BJ (cell line): ENCODE data around the gene GPX2. TPM values are rescaled to one million over a fixed set of nuclear protein-coding genes. Genes with fewer than 3 reads are reported as not detected.

Experiments
- CTCF ChIA-PET: fragments of 350-600 bp; formaldehyde crosslinking; extraction: SDS; loops from one replicate; lab custom pipeline; 2021; ENCODE audit warnings: antibody characterized with exemption, inconsistent platforms; lab: Yijun Ruan, JAX
- POLR2A ChIA-PET: fragments of 300-600 bp; sonication (Branson Sonifier 250); formaldehyde crosslinking; extraction: SDS; loops from one replicate; lab custom pipeline; 2021; ENCODE audit warnings: antibody characterized with exemption; lab: Charles Lee
- DNase-seq: peaks from one replicate; pipeline ENCODE4 v3.0.0-alpha.2; 2011; ENCODE audit warnings: low read depth
- H3K27me3 ChIP-seq: 2 replicates; pipeline ENCODE4 v1.6.0; 2011; ENCODE audit warnings: low read length; ENCODE audit not compliant: control insufficient read depth, insufficient read depth
- H3K36me3 ChIP-seq: 2 replicates; pipeline ENCODE4 v1.5.1; 2011; ENCODE audit warnings: low read length; ENCODE audit not compliant: control insufficient read depth, insufficient read depth
- H3K4me3 ChIP-seq: 2 replicates; pipeline ENCODE4 v1.5.1; 2011; ENCODE audit warnings: low read depth, mild to moderate bottlenecking, control low read depth, low read length
- polyA plus RNA-seq: library from polyadenylated mRNA; depleted of rRNA; stranded (reverse); fragments of >200 nt; gene quantifications from 2 replicates; pipeline ENCODE4 v1.2.3, GENCODE V29; 2011
- TF ChIP-seq, protein P1 (sequence below): IDR thresholded peaks from 2 replicates; pipeline ENCODE4 v1.5.1; 2011; ENCODE audit warnings: low read depth, mild to moderate bottlenecking, control low read depth, inconsistent platforms, low read length, moderate library complexity; ENCODE audit not compliant: insufficient read depth

Gene GPX2
- polyA plus RNA-seq, 1 experiment, result 0.15 TPM

DNA sequence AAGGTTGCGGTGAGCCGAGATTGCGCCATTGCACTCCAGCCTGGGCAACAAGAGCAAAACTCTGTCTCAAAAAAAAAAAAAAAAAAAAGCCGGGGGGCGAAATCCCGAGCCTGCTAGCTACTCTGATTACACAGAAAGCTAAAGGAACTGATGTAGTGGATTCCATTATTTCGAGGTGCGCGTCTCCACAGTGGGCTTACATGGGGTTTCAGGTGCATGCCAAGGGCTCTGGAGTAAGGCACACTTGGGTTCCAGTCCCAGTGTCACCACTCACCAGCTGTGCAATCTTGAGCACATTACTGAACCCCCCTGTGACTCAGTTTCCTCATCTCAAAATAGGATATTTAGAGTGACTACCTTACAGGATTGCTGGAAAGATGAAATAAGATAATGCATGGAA lies 31.3 kb upstream of the GPX2 start:
- TF ChIP-seq, protein P1, sequence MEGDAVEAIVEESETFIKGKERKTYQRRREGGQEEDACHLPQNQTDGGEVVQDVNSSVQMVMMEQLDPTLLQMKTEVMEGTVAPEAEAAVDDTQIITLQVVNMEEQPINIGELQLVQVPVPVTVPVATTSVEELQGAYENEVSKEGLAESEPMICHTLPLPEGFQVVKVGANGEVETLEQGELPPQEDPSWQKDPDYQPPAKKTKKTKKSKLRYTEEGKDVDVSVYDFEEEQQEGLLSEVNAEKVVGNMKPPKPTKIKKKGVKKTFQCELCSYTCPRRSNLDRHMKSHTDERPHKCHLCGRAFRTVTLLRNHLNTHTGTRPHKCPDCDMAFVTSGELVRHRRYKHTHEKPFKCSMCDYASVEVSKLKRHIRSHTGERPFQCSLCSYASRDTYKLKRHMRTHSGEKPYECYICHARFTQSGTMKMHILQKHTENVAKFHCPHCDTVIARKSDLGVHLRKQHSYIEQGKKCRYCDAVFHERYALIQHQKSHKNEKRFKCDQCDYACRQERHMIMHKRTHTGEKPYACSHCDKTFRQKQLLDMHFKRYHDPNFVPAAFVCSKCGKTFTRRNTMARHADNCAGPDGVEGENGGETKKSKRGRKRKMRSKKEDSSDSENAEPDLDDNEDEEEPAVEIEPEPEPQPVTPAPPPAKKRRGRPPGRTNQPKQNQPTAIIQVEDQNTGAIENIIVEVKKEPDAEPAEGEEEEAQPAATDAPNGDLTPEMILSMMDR, result no peak
- H3K36me3 ChIP-seq, result no peaks in the 10 kb centered on the region
- peaks cover 4% of the 10 kb centered on the region for H3K27me3 ChIP-seq
- no peak for DNase-seq
- CTCF ChIA-PET, result interaction anchor here (2.8 kb wide), 1 partner anchor 11 kb away, joined by 14 read pairs; no protein-coding TSS in a partner anchor
- POLR2A ChIA-PET, result interaction anchor here (0.7 kb wide), 1 partner anchor 152 kb away, joined by 5 read pairs; no protein-coding TSS in a partner anchor
- no peak overlapping the region for H3K4me3 ChIP-seq

DNA sequence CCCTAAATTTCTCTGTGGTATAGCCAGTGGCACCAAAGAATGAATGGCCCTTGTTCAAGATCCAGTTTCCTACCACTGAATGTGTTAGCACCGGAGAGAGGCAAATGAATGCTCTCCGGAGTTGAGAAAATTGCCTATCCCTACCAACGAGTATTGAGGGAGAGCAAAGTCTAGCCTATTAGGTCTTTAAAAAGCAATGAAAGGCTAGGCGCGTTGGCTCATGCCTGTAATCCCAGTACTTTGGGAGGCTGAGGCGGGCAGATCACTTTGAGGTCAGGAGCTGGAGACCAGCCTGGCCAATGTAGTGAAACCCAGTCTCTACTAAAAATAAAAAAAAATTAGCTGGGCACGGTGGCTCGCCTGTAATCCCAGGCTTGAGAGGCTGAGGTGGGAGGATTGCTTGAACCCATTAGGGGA lies 30.5 kb upstream of the GPX2 start:
- H3K27me3 ChIP-seq, result peaks cover 4% of the 10 kb centered on the region
- TF ChIP-seq, protein P1, result no peak
- no peak for DNase-seq
- no peaks in the 10 kb centered on the region for H3K36me3 ChIP-seq
- POLR2A ChIA-PET, result no interaction called here
- CTCF ChIA-PET, result no interaction called here
- H3K4me3 ChIP-seq, result no peak overlapping the region

DNA sequence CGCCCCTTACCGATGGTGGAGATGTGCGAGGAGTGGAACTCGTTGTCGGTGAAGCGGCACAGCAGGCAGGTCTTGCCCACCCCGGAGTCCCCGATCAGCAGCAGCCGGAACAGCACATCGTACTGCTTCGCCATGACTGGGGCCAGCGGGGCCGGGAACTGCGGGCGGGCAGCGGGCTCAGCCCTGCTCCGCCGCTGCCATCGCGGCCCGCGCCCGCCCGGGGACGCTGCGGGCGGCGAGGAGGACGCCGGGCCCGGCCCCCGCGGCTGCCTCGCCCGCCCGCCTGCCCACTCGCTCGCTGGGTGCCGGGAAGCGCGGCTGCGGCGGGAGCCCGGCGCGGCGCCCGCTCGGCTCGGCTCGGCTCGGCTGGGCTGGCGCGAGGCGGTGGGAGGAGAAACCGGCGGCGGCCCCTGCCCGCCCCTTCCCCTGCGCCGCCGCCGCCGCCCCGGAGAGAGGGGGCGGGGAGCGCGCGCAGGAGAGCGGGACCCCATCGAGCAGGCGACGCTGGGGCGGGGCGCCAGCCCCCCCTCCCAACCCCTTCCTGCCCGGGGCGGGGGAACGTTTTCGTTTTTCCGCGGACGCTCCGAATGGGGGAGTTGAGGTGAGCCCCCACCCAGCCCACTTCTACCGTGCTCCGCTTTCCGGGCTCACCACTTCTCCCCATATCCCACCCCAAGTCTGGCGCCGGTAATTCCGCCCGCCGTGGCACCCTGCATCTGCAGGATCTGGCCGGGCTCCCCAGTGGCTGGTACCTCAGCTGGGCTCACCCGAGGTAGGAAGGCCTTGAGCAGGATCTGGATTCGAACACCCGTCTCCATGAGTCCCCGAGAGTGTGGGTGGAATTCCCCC lies 29.6 kb upstream of the GPX2 start, which contains the start of gene RAB15:
RAB15 (minus strand) TSS at position 394 of the 849 bp plus-strand sequence; CDS start at position 134, 260 bp downstream.
- TF ChIP-seq, protein P1, result no peak
- no peaks in the 10 kb centered on the region for H3K36me3 ChIP-seq
- H3K27me3 ChIP-seq, result peaks cover 3% of the 10 kb centered on the region
- CTCF ChIA-PET, result no interaction called here
- H3K4me3 ChIP-seq, result peak within 1 kb of the TSS; percentile 65
- POLR2A ChIA-PET, result interaction anchor here (0.6 kb wide), 1 partner anchor 340 kb away, joined by 5 read pairs; no protein-coding TSS in a partner anchor
- no peak for DNase-seq

DNA sequence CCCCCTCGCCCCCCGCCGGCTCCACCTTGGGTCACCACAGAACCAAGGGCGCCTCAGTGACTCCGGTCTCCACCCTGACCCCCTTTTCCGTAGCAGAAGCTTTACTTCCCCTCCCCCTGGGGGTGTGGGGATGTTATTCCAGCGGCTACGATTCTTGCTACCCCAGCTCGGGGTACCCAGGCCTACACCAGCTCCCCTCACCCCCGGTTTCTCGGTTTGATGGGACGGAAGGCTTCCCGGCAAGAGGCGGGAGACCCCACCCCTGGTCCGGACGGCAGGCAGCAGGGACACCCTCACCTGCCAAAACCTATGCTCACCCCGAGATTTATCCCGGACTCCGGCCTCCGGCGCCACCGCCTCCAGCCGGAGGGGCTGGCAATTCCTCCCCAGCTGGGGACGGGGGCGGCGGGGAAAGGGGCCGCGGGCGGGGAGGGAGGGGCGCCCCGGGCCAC lies 29.0 kb upstream of the GPX2 start:
- peak overlapping the region; percentile 65 for H3K4me3 ChIP-seq
- ChIA-PET POLR2A (interaction anchor here (0.6 kb wide), 1 partner anchor 339 kb away, joined by 5 read pairs; no protein-coding TSS in a partner anchor), CTCF (no interaction called here)
- no peak for DNase-seq
- TF ChIP-seq, protein P1, result no peak
- peaks cover 1% of the 10 kb centered on the region; the same call in 1 of the 2 replicates for H3K27me3 ChIP-seq
- no peaks in the 10 kb centered on the region for H3K36me3 ChIP-seq
